Activated CD4-positive, alpha-beta T cell treated with anti-CD3 and anti-CD28 coated beads, Interleukin-2, amount 50 U/mL, for 24 hours (primary cell): ENCODE results near the gene CFAP53.
"Not testable (repeated sequence)": the region's sequence is repeated elsewhere in the genome, so short reads cannot be mapped to it uniquely, and the experiment has no call there.

ENCODE experiments used
- DNase-seq, 2 donors: peaks; one replicate each; pipeline ENCODE4 v3.0.0-alpha.2; 2020; ENCODE audit warnings: low read depth in 1 of 2, low spot score in 1 of 2

Gene CFAP53, protein sequence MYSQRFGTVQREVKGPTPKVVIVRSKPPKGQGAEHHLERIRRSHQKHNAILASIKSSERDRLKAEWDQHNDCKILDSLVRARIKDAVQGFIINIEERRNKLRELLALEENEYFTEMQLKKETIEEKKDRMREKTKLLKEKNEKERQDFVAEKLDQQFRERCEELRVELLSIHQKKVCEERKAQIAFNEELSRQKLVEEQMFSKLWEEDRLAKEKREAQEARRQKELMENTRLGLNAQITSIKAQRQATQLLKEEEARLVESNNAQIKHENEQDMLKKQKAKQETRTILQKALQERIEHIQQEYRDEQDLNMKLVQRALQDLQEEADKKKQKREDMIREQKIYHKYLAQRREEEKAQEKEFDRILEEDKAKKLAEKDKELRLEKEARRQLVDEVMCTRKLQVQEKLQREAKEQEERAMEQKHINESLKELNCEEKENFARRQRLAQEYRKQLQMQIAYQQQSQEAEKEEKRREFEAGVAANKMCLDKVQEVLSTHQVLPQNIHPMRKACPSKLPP

DNA sequence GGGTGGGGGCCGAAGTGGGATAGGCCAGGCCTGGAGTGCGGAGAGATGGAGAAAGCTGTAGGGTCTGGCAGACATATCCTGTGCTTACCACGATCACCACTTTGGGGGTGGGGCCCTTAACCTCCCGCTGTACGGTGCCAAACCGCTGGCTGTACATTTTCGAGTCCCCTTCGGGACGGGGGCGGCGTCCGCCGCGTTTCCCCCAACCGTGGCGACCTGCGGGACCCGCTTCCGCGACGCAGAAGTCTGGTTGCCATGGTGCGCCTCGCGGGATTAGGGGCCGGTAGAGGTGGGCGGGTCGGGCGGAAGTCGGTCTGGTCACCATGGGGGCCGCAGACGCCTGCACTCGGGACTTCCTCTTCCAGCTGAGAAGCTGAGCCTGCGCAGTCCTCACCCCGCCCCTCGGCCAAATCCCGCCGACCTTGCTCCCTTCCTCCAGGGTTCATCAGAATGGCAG is at the start of gene CFAP53:
Gene CFAP53, minus strand, starts transcription at position 248 of the 457 bp plus-strand sequence. Its CDS starts 91 bp downstream, at position 157.
- DNase-seq: peak; percentile 63 to 79

- DNase-seq: no peak
These were observed 49.0 kb upstream of the CFAP53 start for GRCh38 chr18:50315100-50315871.

GRCh38 chr18:50313873-50314460 is 47.7 kb upstream of the CFAP53 start:
- DNase-seq: no peak

DNA sequence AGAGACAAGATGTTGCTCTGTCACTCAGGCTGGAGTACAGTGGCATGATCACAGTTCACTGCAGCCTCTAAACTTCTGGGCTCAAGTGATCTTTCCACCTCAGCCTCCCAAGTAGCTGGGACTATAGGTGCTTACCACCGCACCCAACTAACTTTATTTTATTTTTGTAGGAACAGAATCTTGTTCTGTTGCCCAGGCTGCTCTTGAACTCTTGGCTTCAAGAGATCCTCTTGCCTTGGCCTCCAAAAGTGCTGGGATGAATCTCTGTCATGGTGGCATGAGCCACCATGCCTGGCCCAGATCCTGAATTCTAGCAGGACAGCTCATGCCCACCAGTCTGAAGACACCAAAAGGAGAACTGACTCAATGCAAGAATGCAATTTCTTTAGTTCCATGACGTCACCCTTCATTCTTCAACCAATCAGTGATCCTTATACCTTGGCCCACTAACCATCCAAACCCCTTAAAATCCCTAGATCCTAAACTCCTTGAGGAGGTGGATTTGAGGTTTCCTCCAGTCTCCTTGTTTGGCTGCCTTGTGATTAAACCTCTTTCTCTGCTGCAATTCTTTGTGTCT is 46.8 kb upstream of the CFAP53 start:
- DNase-seq: no peak

- no peak for DNase-seq
These were observed 46.2 kb upstream of the CFAP53 start for GRCh38 chr18:50312296-50313030.

DNA sequence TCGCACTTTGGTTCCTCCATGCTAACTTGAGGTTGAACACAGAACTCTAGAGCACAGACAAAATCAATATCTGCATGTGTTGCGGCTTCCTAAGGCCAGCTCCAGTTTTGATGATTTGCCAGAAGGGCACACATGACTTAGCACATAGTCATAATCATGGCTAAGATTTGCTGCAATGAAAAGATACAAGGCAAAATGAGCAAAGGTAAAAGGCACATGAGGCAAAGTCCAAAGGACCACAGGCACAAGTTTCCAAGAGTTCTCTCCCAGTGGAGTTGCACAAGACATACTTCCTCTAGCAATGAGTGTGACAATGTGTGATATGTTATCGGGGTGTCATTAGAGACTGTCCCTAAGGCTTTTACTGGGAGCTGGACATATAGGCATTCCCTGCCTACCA is 45.4 kb upstream of the CFAP53 start:
- no peak for DNase-seq

DNA sequence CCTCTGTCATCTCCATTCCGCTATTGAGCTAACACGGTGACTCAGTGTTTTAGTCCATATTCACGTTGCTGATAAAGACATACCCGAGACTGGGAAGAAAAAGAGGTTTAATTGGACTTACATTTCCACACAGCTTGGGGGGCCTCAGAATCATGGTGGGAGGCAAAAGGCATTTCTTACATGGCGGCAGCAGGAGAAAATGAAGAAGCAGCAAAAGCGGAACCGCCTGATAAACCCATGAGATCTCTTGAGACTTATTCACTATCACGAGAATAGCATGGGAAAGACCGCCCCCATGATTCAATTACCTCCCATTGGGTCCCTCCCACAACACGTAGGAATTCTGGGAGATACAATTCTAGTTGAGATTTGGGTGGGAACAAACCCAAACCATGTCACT is 43.8 kb upstream of the CFAP53 start:
- no peak for DNase-seq

DNA sequence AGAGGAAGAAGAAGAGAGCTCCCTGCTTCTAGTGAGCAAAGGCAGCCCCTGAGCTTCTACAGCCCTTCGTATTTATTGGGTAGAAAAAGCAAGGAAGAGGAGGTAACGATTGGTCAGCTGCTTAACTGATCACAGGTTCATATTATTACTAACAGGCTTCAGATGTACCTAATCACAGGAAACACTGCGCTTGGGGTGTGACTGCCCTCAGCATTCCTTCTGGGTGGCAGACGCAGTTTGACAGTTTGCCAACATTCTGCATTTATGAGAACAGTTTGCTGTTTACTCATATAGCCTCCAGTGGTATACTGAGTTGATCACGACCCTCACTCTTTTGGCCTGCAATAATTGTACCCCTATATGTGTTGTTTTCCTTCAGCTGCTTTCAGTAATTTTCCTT is 42.6 kb upstream of the CFAP53 start:
- not testable (repeated sequence) for DNase-seq

DNA sequence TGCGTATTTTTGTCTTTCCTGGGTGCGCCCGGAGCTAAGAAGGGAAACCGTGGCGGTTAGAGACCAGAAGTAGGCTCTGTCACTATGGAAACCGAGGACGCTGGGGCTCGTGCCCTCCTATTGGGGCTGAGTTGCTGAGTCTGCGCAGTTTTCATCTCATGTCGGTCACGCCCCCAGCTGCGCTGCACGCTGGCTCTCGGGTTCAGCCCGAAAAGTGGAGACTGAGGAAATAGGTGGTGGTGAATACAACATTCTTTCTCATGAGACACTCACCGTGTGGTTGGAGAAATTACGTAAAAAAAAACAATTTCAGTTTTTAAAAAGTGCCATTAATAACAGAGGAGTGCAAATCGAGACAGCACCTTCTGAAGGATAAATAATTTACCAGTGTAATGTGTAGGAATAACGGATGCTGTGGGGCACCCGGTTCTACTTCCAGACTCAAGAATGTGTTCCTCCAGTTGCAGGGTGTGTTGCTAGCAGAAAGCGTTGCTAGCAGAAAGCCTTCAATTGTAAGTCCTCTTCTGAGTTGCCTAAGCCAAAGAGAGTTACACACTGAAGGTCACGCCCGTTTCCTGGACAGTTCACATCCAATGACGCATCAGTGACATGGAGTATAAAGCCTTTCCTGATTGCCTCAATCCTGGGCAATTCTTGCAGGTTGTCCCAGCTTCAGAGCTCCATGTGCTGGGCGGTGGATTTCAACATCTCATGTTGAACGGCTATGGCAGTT is 41.6 kb upstream of the CFAP53 start:
- peak; percentile 68 to 88 for DNase-seq

- no peak for DNase-seq
These were observed 41.1 kb upstream of the CFAP53 start for GRCh38 chr18:50307400-50307737.

DNA sequence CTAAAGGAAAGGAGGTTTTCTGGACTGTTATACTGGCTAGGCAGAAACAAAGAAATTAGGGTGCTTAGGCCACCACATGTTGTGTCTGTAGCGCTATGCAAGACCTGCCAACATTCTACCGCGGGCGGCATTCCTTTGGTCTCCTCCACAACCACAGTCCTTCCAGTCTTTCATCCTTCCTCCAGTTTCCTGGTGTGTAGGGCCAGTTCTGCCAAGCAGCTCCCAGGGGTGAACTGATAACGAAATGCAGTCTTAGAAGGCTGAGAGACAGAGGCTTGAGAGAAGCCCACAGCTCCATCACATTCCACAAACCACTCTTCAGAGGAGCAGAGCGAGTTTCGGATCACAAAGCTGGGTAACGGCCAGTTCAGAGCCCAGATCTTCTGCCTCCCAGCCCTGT is 40.6 kb upstream of the CFAP53 start:
- no peak for DNase-seq

- no peak for DNase-seq
These were observed 34.8 kb upstream of the CFAP53 start for GRCh38 chr18:50301074-50301473.

DNA sequence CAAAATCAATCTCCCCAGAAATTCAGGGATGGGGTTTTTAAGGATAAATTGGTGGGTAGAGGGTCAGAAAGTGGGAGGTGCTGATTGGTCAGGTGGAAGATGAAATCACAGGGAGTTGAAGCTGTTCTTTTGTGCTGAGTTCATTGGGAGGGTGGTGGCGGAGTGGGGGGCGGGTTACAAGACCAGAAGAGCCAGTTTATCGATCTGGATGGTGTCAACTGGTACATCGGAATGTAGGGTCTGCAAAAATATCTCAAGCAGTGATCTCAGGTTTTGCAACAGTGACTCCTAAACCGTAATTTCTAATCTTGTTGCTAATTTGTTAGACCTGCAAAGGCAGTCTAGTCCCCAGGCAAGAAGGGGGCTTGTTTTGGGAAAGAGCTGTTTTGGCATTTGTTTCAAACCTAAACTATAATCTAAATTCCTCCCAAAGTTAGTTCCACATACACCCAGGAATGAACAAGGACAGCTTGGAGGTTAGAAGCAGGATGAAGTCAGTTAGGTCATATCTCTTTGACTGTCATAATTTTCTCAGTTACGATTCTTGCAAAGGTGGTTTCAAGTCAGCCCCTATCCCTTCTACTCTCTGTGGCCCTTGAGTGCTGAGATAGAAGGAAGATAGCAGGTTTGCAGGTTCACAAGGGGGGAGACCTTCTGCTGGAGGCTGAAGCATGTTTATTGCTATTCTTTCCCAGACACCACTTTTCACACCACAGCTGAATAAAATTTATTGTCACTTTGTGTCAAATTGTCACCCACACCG is 33.5 kb upstream of the CFAP53 start:
- no peak for DNase-seq

- no peak for DNase-seq
These were observed 32.4 kb upstream of the CFAP53 start for GRCh38 chr18:50298443-50299284.

DNA sequence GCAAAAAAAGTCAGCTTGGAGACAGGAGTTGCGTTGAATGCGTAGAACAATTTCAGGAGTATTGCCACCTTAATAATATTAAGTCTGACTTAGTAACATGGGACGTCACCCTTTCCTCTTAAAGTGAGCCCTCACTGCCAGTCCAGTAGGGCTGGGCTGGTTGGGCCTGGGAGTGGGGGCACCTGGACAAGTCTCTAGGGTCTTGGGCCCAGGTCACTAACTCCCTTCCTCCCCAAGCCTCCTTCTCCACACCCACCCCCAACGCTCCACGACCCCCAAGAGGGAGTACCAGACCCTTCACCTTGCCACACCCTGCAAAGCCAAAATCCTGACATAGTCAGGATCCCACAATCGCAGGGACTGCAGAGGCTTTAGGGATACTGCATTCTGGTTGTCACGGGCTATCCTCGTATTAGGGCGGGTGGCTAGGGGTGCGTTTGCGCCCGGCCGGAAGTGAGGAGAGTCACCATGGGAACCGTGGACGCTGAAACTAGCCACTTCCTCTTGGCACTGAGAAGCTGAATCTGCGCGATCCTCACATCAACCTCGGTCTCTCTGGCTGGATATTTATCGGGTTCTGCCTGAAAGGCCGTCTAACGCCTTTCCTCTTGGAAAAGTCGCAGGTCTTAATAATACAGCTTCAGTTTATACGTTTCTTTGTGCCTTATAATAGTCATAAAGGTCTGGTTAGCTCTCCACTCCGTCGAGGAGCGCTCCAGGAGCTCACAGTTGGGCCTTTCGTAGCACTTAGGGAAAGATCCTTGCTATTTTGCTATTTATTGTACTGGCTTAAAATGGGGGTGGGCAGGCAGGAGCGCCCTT is 31.5 kb upstream of the CFAP53 start:
- DNase-seq: peak in 1 of 2 donors; percentile 49

DNA sequence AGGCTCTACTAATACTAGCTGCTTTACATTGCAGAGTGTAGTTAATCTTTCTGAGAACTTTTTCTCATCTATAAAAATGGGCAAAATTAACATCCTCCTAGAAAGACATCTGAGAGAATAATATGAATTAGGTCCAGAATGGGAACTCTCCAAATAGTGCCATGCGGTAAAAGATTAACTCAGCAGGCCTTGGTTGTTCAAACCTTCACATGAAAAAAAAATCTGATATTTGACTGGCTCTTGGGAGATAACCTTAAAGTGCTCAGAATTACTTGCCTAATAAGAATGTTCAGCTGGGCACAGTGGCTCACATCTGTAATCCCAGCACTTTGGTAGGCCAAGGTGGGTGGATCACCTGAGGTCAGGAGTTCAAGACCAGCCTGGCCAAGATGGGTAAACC is 26.7 kb upstream of the CFAP53 start:
- no peak for DNase-seq

DNA sequence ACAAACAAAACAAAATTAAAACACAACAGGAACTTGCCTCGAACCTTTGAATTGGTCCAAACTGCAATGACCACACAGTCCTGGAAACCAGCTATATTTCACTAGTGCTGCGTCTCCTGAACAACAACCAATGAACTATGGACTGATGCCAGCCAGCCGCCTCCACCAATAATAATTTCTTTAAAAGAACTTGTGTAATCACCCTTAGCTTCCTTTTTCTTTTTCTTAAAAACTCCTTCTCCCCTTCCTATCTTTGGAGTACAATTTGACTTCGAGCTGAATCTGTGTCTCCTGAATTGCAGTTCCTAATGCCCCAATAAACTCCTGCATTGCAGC is 22.8 kb upstream of the CFAP53 start:
- DNase-seq: no peak
